T-helper 9 cell (primary cell): ENCODE data around the gene RIN3.
A peak's percentile ranks its signal among the peaks of the same experiment; 100 is the strongest.
"Not testable (repeated sequence)": the region's sequence is repeated elsewhere in the genome, so short reads cannot be mapped to it uniquely, and the experiment has no call there.

Experiments used
- DNase-seq: peaks from one replicate; pipeline ENCODE4 v3.0.0-alpha.2; 2020

Gene RIN3

GRCh38 chr14:92675976-92676375, 162.4 kb downstream of the RIN3 start:
- no peak for DNase-seq

- DNase-seq: no peak
These were observed 163.0 kb downstream of the RIN3 start for GRCh38 chr14:92676403-92677086.

GRCh38 chr14:92677087-92677668, 163.6 kb downstream of the RIN3 start:
- DNase-seq: no peak

GRCh38 chr14:92677955-92678354, 164.4 kb downstream of the RIN3 start:
- no peak for DNase-seq

- DNase-seq: no peak
These were observed 165.2 kb downstream of the RIN3 start for GRCh38 chr14:92678766-92679165.

- no peak for DNase-seq
These were observed 165.7 kb downstream of the RIN3 start for GRCh38 chr14:92679246-92679645.

GRCh38 chr14:92680330-92680729, 166.7 kb downstream of the RIN3 start:
- not testable (repeated sequence) for DNase-seq

- DNase-seq: peak; percentile 56
These were observed 167.4 kb downstream of the RIN3 start for GRCh38 chr14:92680781-92681650.

- no peak for DNase-seq
These were observed 169.5 kb downstream of the RIN3 start for GRCh38 chr14:92683041-92683440.

- DNase-seq: no peak
These were observed 171.4 kb downstream of the RIN3 start for GRCh38 chr14:92684801-92685560.

GRCh38 chr14:92685784-92686355, 172.3 kb downstream of the RIN3 start:
- no peak for DNase-seq

GRCh38 chr14:92686411-92686899, 172.9 kb downstream of the RIN3 start:
- DNase-seq: no peak

- peak; percentile 70 for DNase-seq
These were observed 173.4 kb downstream of the RIN3 start for GRCh38 chr14:92686900-92687427.

- no peak for DNase-seq
These were observed 174.3 kb downstream of the RIN3 start for GRCh38 chr14:92687681-92688433.

- no peak for DNase-seq
These were observed 175.1 kb downstream of the RIN3 start for GRCh38 chr14:92688434-92689375.

- DNase-seq: no peak
These were observed 176.8 kb downstream of the RIN3 start for GRCh38 chr14:92690171-92691011.

GRCh38 chr14:92692822-92693226, 179.2 kb downstream of the RIN3 start:
- no peak for DNase-seq

GRCh38 chr14:92693998-92694795, 180.6 kb downstream of the RIN3 start:
- DNase-seq: no peak
